Tibial nerve (tissue), 4 donors: Measurements from ENCODE around the gene FAM162A. TPM values are rescaled to one million over a fixed set of nuclear protein-coding genes. Genes with fewer than 3 reads are reported as not detected.
A peak's percentile ranks its signal among the peaks of the same experiment; 100 is the strongest.

Experiments used
- DNase-seq, 2 donors: peaks; one replicate each; pipeline ENCODE4 v3.0.0-alpha.2; 2019; ENCODE audit warnings: low spot score in 2 of 2
- H3K27ac ChIP-seq, 4 donors: fragments of 200-600 bp; sonication (generic) in 3 of 4; one replicate each; pipeline ENCODE4 v1.5.1; 2017 to 2019; ENCODE audit warnings: mild to moderate bottlenecking in 1 of 4
- H3K27me3 ChIP-seq, 2 donors: fragments of 200-600 bp; sonication (generic) in 1 of 2; one replicate each; pipeline versions ENCODE4 v1.5.1 to v1.6.0; 2017 to 2019
- H3K36me3 ChIP-seq, 3 donors: fragments of 200-600 bp; sonication (generic); one replicate each; pipeline ENCODE4 v1.5.1; 2018 to 2019
- H3K4me1 ChIP-seq, 4 donors: fragments of 200-600 bp; sonication (generic) in 3 of 4; one replicate each; pipeline ENCODE4 v1.5.1; 2017 to 2019
- H3K4me3 ChIP-seq, 4 donors: fragments of 200-600 bp; sonication (generic) in 3 of 4; one replicate each; pipeline ENCODE4 v1.5.1; 2017 to 2019; ENCODE audit warnings: mild to moderate bottlenecking in 1 of 4, moderate library complexity in 1 of 4
- H3K9me3 ChIP-seq, 4 donors: fragments of 200-600 bp; sonication (generic) in 3 of 4; one replicate each; pipeline ENCODE4 v1.5.1; 2017 to 2019
- CTCF ChIP-seq, 5 experiments: fragments of 200-600 bp in 3 of 5; fragments of 450-650 bp in 2 of 5; sonication (generic) in 3 of 5; IDR thresholded peaks; one replicate each; pipeline ENCODE4 v1.5.1; 2016 to 2019; ENCODE audit warnings: antibody characterized with exemption in 5 of 5, mild to moderate bottlenecking in 3 of 5, moderate library complexity in 2 of 5
- EP300 ChIP-seq, 2 donors: sonication (generic); formaldehyde crosslinking; IDR thresholded peaks; one replicate each; pipeline ENCODE4 v1.6.1; 2017; ENCODE audit warnings: antibody characterized with exemption in 2 of 2, mild to moderate bottlenecking in 1 of 2
- POLR2A ChIP-seq, 2 donors: fragments of 450-650 bp; IDR thresholded peaks; one replicate each; pipeline ENCODE4 v1.6.1; 2017; ENCODE audit warnings: antibody characterized with exemption in 2 of 2, mild to moderate bottlenecking in 2 of 2, moderate library complexity in 2 of 2
- WGBS, 2 donors: methylation state at CpG; one replicate each; pipeline ENCODE4 v1.1.5; 2018; 5-methylcytosine and 5-hydroxymethylcytosine counted together
- small RNA-seq: library from RNA; depleted of rRNA; stranded (forward); fragments of <200 nt; gene quantifications from one replicate; pipeline ENCODE3, GENCODE V24; 2016
- total RNA-seq, 4 donors: library from RNA; depleted of rRNA; stranded (reverse); fragments of >200 nt; gene quantifications; one replicate each; pipeline ENCODE4 v1.1.0, GENCODE V29; 2016

Gene FAM162A
- total RNA-seq, 4 donors from 2014 or later: 13.2 to 23.1 (median 17.8) TPM

GRCh38 chr3:122451371-122451770, 67.4 kb downstream of the FAM162A start:
- no peak for DNase-seq
- TF ChIP-seq EP300 (IDR thresholded peaks at IDR 0.05): no peak
- TF ChIP-seq POLR2A (IDR thresholded peaks at IDR 0.05): no peak
- no peak for TF ChIP-seq CTCF (IDR thresholded peaks at IDR 0.05)
- WGBS, 2 donors: 65 to 76% methylated on average over 3 of the region's 3 CpGs

GRCh38 chr3:122456074-122456473, 72.1 kb downstream of the FAM162A start:
- no peak for DNase-seq
- peaks cover 0 to 4% (median 2%) of the 10 kb centered on the region in 4 donors for H3K4me1 ChIP-seq
- H3K27me3 ChIP-seq: no peaks in the 10 kb centered on the region
- H3K36me3 ChIP-seq: peaks cover 3 to 72% (median 7%) of the 10 kb centered on the region in 3 donors
- H3K9me3 ChIP-seq: no peaks in the 10 kb centered on the region
- no peak for TF ChIP-seq POLR2A (IDR thresholded peaks at IDR 0.05)
- TF ChIP-seq EP300 (IDR thresholded peaks at IDR 0.05): no peak
- no peak for TF ChIP-seq CTCF (IDR thresholded peaks at IDR 0.05)
- H3K4me3 ChIP-seq: no peak overlapping the region
- H3K27ac ChIP-seq: no peak overlapping the region

More at GRCh38 chr3:122451371-122451770, 67.4 kb downstream of the FAM162A start:
- Histone ChIP-seq H3K27me3 (no peaks in the 10 kb centered on the region), H3K4me1 (peaks cover 0 to 4% (median 0%) of the 10 kb centered on the region in 4 donors), H3K9me3 (no peaks in the 10 kb centered on the region), H3K27ac (no peak overlapping the region), H3K36me3 (peaks cover 3 to 76% (median 16%) of the 10 kb centered on the region in 3 donors), H3K4me3 (no peak overlapping the region)

- H3K4me3 ChIP-seq: no peak overlapping the region
- H3K27me3 ChIP-seq: no peaks in the 10 kb centered on the region
- H3K4me1 ChIP-seq: peaks cover 0 to 4% (median 0%) of the 10 kb centered on the region in 4 donors
- no peak for DNase-seq
- TF ChIP-seq EP300 (IDR thresholded peaks at IDR 0.05) (no peak), CTCF (IDR thresholded peaks at IDR 0.05) (no peak), POLR2A (IDR thresholded peaks at IDR 0.05) (no peak)
- no peaks in the 10 kb centered on the region for H3K9me3 ChIP-seq
- no peak overlapping the region for H3K27ac ChIP-seq
- 92 to 100% methylated on average over 2 of the region's 2 CpGs for WGBS, 2 donors
- H3K36me3 ChIP-seq: peaks cover 0 to 72% (median 3%) of the 10 kb centered on the region in 3 donors
These were observed 73.7 kb downstream of the FAM162A start for GRCh38 chr3:122457706-122458105.

GRCh38 chr3:122458992-122459391, 75.0 kb downstream of the FAM162A start:
- TF ChIP-seq CTCF (IDR thresholded peaks at IDR 0.05): peak in 4 of 5 experiments; percentile 6 to 33 (median 19)
- no peak for TF ChIP-seq POLR2A (IDR thresholded peaks at IDR 0.05)
- no peak for TF ChIP-seq EP300 (IDR thresholded peaks at IDR 0.05)

GRCh38 chr3:122461806-122462205, 77.8 kb downstream of the FAM162A start:
- Histone ChIP-seq H3K27me3 (no peaks in the 10 kb centered on the region), H3K36me3 (peaks cover 0 to 77% (median 0%) of the 10 kb centered on the region in 3 donors), H3K4me1 (peaks cover 0 to 4% (median 0%) of the 10 kb centered on the region in 4 donors), H3K9me3 (no peaks in the 10 kb centered on the region), H3K4me3 (no peak overlapping the region), H3K27ac (no peak overlapping the region)
- DNase-seq: no peak
- 87 to 89% methylated on average over 3 of the region's 3 CpGs for whole genome bisulfite sequencing, 2 donors
- TF ChIP-seq EP300 (IDR thresholded peaks at IDR 0.05): no peak
- TF ChIP-seq POLR2A (IDR thresholded peaks at IDR 0.05): no peak
- TF ChIP-seq CTCF (IDR thresholded peaks at IDR 0.05): no peak

More at GRCh38 chr3:122458992-122459391, 75.0 kb downstream of the FAM162A start:
- WGBS, 2 donors: 57 to 59% methylated on average over 4 of the region's 4 CpGs
- no peaks in the 10 kb centered on the region for H3K9me3 ChIP-seq
- no peak overlapping the region for H3K27ac ChIP-seq
- H3K27me3 ChIP-seq: no peaks in the 10 kb centered on the region
- no peak for DNase-seq
- peaks cover 0 to 4% (median 0%) of the 10 kb centered on the region in 4 donors for H3K4me1 ChIP-seq
- no peak overlapping the region for H3K4me3 ChIP-seq
- H3K36me3 ChIP-seq: peaks cover 0 to 72% (median 0%) of the 10 kb centered on the region in 3 donors

Small RNA genes lying within 50 kb of the gene (small RNA-seq; reads per million reads assigned to genes)
- not detected for gene AC083798.1

Other genes with a start within 250 kb of the FAM162A start
- under 1 TPM in 1 of 4 donors, not detected in 3; 0.39 TPM for gene CASR, start 200.5 kb upstream of the FAM162A start, total RNA-seq
- 1 to 10 TPM in 3 of 4 donors, not detected in 1; 1.1 to 4.8 (median 2.7) TPM for gene CSTA, start 58.9 kb upstream of the FAM162A start, total RNA-seq
- gene MIX23, start 951 bp upstream of the FAM162A start, total RNA-seq: 10 to 100 TPM in 3 of 4 donors, 1 to 10 TPM in 1; 5.7 to 19.2 (median 13.5) TPM
- gene WDR5B, start 31.9 kb downstream of the FAM162A start, total RNA-seq: 1 to 10 TPM; 4.4 to 5.1 (median 4.8) TPM
- 10 to 100 TPM; 36.8 to 46.5 (median 41.8) TPM for gene KPNA1, start 130.8 kb downstream of the FAM162A start, total RNA-seq
- 10 to 100 TPM; 16.1 to 32.6 (median 22.4) TPM for gene PARP9, start 180.1 kb downstream of the FAM162A start, total RNA-seq
- gene DTX3L, start 180.2 kb downstream of the FAM162A start, total RNA-seq: 10 to 100 TPM; 14.9 to 23.2 (median 18.9) TPM
- gene PARP15, start 193.5 kb downstream of the FAM162A start, total RNA-seq: 1 to 10 TPM; 1.2 to 3.6 (median 2.8) TPM